Neuronal stem cell (in vitro differentiated cells): Measurements from ENCODE around the gene CTDP1.

Experiments
- DNase-seq: peaks from one replicate; pipeline ENCODE4 v3.0.0-alpha.2; 2013; ENCODE audit warnings: low spot score
- H2AFZ ChIP-seq: one replicate; pipeline ENCODE4 v1.6.1; 2013; ENCODE audit warnings: mild to moderate bottlenecking, low read length, inconsistent platforms
- H2AK5ac ChIP-seq: 2 replicates; pipeline ENCODE4 v1.6.1; 2013; ENCODE audit warnings: low read depth, mild to moderate bottlenecking, inconsistent platforms, low read length, moderate library complexity, mixed read lengths
- H2BK120ac ChIP-seq: 2 replicates; pipeline ENCODE4 v1.6.1; 2013; ENCODE audit warnings: low read depth, mild to moderate bottlenecking, inconsistent platforms, low read length, moderate library complexity, mixed read lengths
- H2BK12ac ChIP-seq: one replicate; pipeline ENCODE4 v1.6.1; 2013; ENCODE audit warnings: low read length, inconsistent platforms
- H2BK15ac ChIP-seq: 2 replicates; pipeline ENCODE4 v1.6.1; 2013; ENCODE audit warnings: mild to moderate bottlenecking, low read length, inconsistent platforms, mixed read lengths
- H2BK5ac ChIP-seq: one replicate; pipeline ENCODE4 v1.6.1; 2013; ENCODE audit warnings: inconsistent platforms, mild to moderate bottlenecking, low read length, moderate library complexity
- H3K14ac ChIP-seq: one replicate; pipeline ENCODE4 v1.6.1; 2013; ENCODE audit warnings: low read length, inconsistent platforms
- H3K18ac ChIP-seq: 2 replicates; pipeline ENCODE4 v1.6.1; 2013; ENCODE audit warnings: low read length, inconsistent platforms
- H3K23ac ChIP-seq: 2 replicates; pipeline ENCODE4 v1.6.1; 2013; ENCODE audit warnings: low read depth, mild to moderate bottlenecking, mixed read lengths, low read length, inconsistent platforms; ENCODE audit not compliant: poor library complexity
- H3K27ac ChIP-seq: replicated peaks from 3 replicates; pipeline ENCODE4 v1.5.1; 2013; ENCODE audit warnings: low read length, inconsistent platforms
- H3K27me3 ChIP-seq, 3 experiments: 2 replicates each; pipeline ENCODE4 v1.6.1; 2013; ENCODE audit warnings: low read length in 3 of 3, mild to moderate bottlenecking in 2 of 3, inconsistent platforms in 1 of 3, low read depth in 1 of 3, mixed read lengths in 1 of 3, moderate library complexity in 1 of 3; ENCODE audit not compliant: control insufficient read depth in 3 of 3, insufficient read depth in 3 of 3
- H3K36me3 ChIP-seq, 2 donors: replicated peaks in 1 of 2; 2 replicates each; pipeline ENCODE4 v1.6.1; 2013; ENCODE audit warnings: low read length in 2 of 2; ENCODE audit not compliant: control insufficient read depth in 2 of 2, insufficient read depth in 2 of 2
- H3K4ac ChIP-seq: 2 replicates; pipeline ENCODE4 v1.6.1; 2013; ENCODE audit warnings: inconsistent platforms, mild to moderate bottlenecking, low read length, moderate library complexity
- H3K4me1 ChIP-seq, 2 donors: 1 replicate in 1 of 2; 2 replicates in 1 of 2; pipeline ENCODE4 v1.6.1; 2013; ENCODE audit warnings: low read length in 2 of 2, low read depth in 1 of 2; ENCODE audit not compliant: control insufficient read depth in 2 of 2, insufficient read depth in 1 of 2
- H3K4me2 ChIP-seq: one replicate; pipeline ENCODE4 v1.6.1; 2013; ENCODE audit warnings: mild to moderate bottlenecking, low read length, inconsistent platforms; ENCODE audit not compliant: insufficient read depth, poor library complexity, severe bottlenecking
- H3K4me3 ChIP-seq, 2 donors: 2 replicates each; pipeline ENCODE4 v1.5.1; 2013; ENCODE audit warnings: low read length in 2 of 2, mild to moderate bottlenecking in 2 of 2, inconsistent platforms in 1 of 2, moderate library complexity in 1 of 2
- H3K79me1 ChIP-seq: one replicate; pipeline ENCODE4 v1.6.1; 2013; ENCODE audit warnings: low read depth, mild to moderate bottlenecking, inconsistent platforms, low read length, moderate library complexity
- H3K9ac ChIP-seq: one replicate; pipeline ENCODE4 v1.6.1; 2013; ENCODE audit warnings: mild to moderate bottlenecking, low read depth, low read length, inconsistent platforms; ENCODE audit not compliant: poor library complexity
- H3K9me3 ChIP-seq, 2 donors: replicated peaks in 1 of 2; 2 replicates each; pipeline versions ENCODE3 to v1.6.1; 2013; ENCODE audit warnings: low read length in 2 of 2, mild to moderate bottlenecking in 2 of 2, inconsistent platforms in 1 of 2, low read depth in 1 of 2, mixed read lengths in 1 of 2, moderate library complexity in 1 of 2; ENCODE audit not compliant: control insufficient read depth in 2 of 2, insufficient read depth in 1 of 2
- H4K8ac ChIP-seq: one replicate; pipeline ENCODE4 v1.6.1; 2013; ENCODE audit warnings: low read depth, mild to moderate bottlenecking, inconsistent platforms, low read length, moderate library complexity
- H4K91ac ChIP-seq: one replicate; pipeline ENCODE4 v1.6.1; 2013; ENCODE audit warnings: low read length, low read depth, mild to moderate bottlenecking, inconsistent platforms; ENCODE audit not compliant: poor library complexity
- WGBS, 2 donors: extraction: QIAGEN DNeasy Blood & Tissue Kit; methylation state at CpG; one replicate each; pipeline ENCODE4 v1.1.7; 2013; ENCODE audit warnings: missing lambda C conversion rate in 2 of 2, mixed read lengths in 1 of 2; ENCODE audit not compliant: insufficient read length in 2 of 2, insufficient replicate concordance in 1 of 2; ENCODE audit errors: extremely low coverage in 2 of 2; 5-methylcytosine and 5-hydroxymethylcytosine counted together

Gene CTDP1

GRCh38 chr18:79792988-79793355, 113.4 kb downstream of the CTDP1 start:
- DNase-seq = no peak

GRCh38 chr18:79794846-79795245, 115.2 kb downstream of the CTDP1 start:
- no peak overlapping the region for H2BK5ac ChIP-seq

More at GRCh38 chr18:79792988-79793355, 113.4 kb downstream of the CTDP1 start:
- Histone ChIP-seq H3K18ac (no peak overlapping the region), H3K9ac (no peak overlapping the region), H3K23ac (no peak overlapping the region), H2AFZ (no peak overlapping the region), H3K14ac (no peak overlapping the region), H3K79me1 (peaks cover 4% of the 10 kb centered on the region), H3K27me3 (peaks cover 7 to 87% (median 29%) of the 10 kb centered on the region in 3 experiments), H2BK5ac (no peak overlapping the region), H3K36me3 (peaks cover 0 to 4% of the 10 kb centered on the region in 2 donors), H3K9me3 (peaks cover 4 to 7% of the 10 kb centered on the region in 2 donors), H4K8ac (no peak overlapping the region), H3K4me2 (no peak overlapping the region), H3K4me1 (peaks cover 6 to 9% of the 10 kb centered on the region in 2 donors), H2AK5ac (no peak overlapping the region), H3K4me3 (no peak overlapping the region), H2BK120ac (no peak overlapping the region), H2BK15ac (no peak overlapping the region), H4K91ac (no peak overlapping the region), H3K4ac (no peak overlapping the region), H3K27ac (no peak overlapping the region), H2BK12ac (no peak overlapping the region)
- WGBS, 2 donors = no CpG with 5 or more reads among the region's 4 CpGs

GRCh38 chr18:79795446-79795845, 115.8 kb downstream of the CTDP1 start:
- no peak overlapping the region for H3K23ac ChIP-seq
- no peak overlapping the region for H3K27ac ChIP-seq
- DNase-seq = no peak
- H2AK5ac ChIP-seq = no peak overlapping the region
- no peak overlapping the region for H2BK120ac ChIP-seq
- H4K8ac ChIP-seq = no peak overlapping the region
- no peak overlapping the region for H4K91ac ChIP-seq
- H2AFZ ChIP-seq = no peak overlapping the region
- no peak overlapping the region for H3K4ac ChIP-seq
- H3K9me3 ChIP-seq = no peaks in the 10 kb centered on the region
- no peak overlapping the region for H2BK12ac ChIP-seq
- H2BK5ac ChIP-seq = no peak overlapping the region
- H3K4me3 ChIP-seq = no peak overlapping the region
- WGBS, 2 donors = no CpG with 5 or more reads among the region's 19 CpGs
- H3K9ac ChIP-seq = no peak overlapping the region
- no peak overlapping the region for H3K14ac ChIP-seq
- peaks cover 3 to 9% of the 10 kb centered on the region in 2 donors for H3K4me1 ChIP-seq
- H3K27me3 ChIP-seq = peaks cover 11 to 88% (median 39%) of the 10 kb centered on the region in 3 experiments
- no peak overlapping the region for H3K18ac ChIP-seq
- H3K79me1 ChIP-seq = no peaks in the 10 kb centered on the region
- no peak overlapping the region for H2BK15ac ChIP-seq
- no peak overlapping the region for H3K4me2 ChIP-seq
- no peaks in the 10 kb centered on the region for H3K36me3 ChIP-seq

More at GRCh38 chr18:79794846-79795245, 115.2 kb downstream of the CTDP1 start:
- H3K9me3 ChIP-seq = no peaks in the 10 kb centered on the region
- H3K36me3 ChIP-seq = no peaks in the 10 kb centered on the region
- no peak overlapping the region for H2AFZ ChIP-seq
- no peak overlapping the region for H3K14ac ChIP-seq
- peak overlapping the region; percentile 21 for H3K23ac ChIP-seq
- DNase-seq = no peak
- no peaks in the 10 kb centered on the region for H3K79me1 ChIP-seq
- H3K4me3 ChIP-seq = no peak overlapping the region
- H3K27ac ChIP-seq = no peak overlapping the region
- H4K91ac ChIP-seq = no peak overlapping the region
- no CpG with 5 or more reads among the region's 17 CpGs for WGBS, 2 donors
- no peak overlapping the region for H2BK15ac ChIP-seq
- H3K4me1 ChIP-seq = peaks cover 3 to 9% of the 10 kb centered on the region in 2 donors
- H3K9ac ChIP-seq = peak overlapping the region; percentile 24
- H4K8ac ChIP-seq = no peak overlapping the region
- H3K4me2 ChIP-seq = no peak overlapping the region
- no peak overlapping the region for H2BK12ac ChIP-seq
- H2BK120ac ChIP-seq = no peak overlapping the region
- H2AK5ac ChIP-seq = no peak overlapping the region
- no peak overlapping the region for H3K18ac ChIP-seq
- H3K27me3 ChIP-seq = peaks cover 11 to 88% (median 33%) of the 10 kb centered on the region in 3 experiments
- H3K4ac ChIP-seq = no peak overlapping the region

- Histone ChIP-seq H3K4ac (no peak overlapping the region), H3K23ac (no peak overlapping the region), H3K9me3 (no peaks in the 10 kb centered on the region), H3K18ac (no peak overlapping the region), H3K27ac (no peak overlapping the region), H3K4me2 (no peak overlapping the region), H2BK5ac (no peak overlapping the region), H3K4me3 (no peak overlapping the region), H2AK5ac (no peak overlapping the region), H2BK12ac (no peak overlapping the region), H3K79me1 (no peaks in the 10 kb centered on the region), H2AFZ (no peak overlapping the region), H3K9ac (no peak overlapping the region), H3K36me3 (no peaks in the 10 kb centered on the region), H2BK15ac (no peak overlapping the region), H3K14ac (no peak overlapping the region), H2BK120ac (no peak overlapping the region), H4K91ac (no peak overlapping the region), H3K4me1 (peaks cover 3 to 9% of the 10 kb centered on the region in 2 donors), H3K27me3 (peaks cover 11 to 88% (median 38%) of the 10 kb centered on the region in 3 experiments), H4K8ac (no peak overlapping the region)
- WGBS, 2 donors = no CpG with 5 or more reads among the region's 7 CpGs
- no peak for DNase-seq
Observed at GRCh38 chr18:79796016-79796415, 116.4 kb downstream of the CTDP1 start.
